HepG2 (cell line): ENCODE results near the gene FGF19. TPM values are rescaled to one million over a fixed set of nuclear protein-coding genes. Genes with fewer than 3 reads are reported as not detected.

ENCODE experiments used
- ARNT2 ChIP-seq: sonication (generic); formaldehyde crosslinking; IDR thresholded peaks from 2 replicates; pipeline ENCODE4 v1.8.0; 2022; ENCODE audit warnings: mild to moderate bottlenecking, low read depth, missing genetic modification reagents, moderate library complexity
- CEBPZ ChIP-seq: IDR thresholded peaks from 2 replicates; pipeline ENCODE4 v1.6.1; 2012; ENCODE audit warnings: low read length, improper control_type of control experiment
- KAT2B ChIP-seq: fragments of 150-350 bp; IDR thresholded peaks from 2 replicates; pipeline ENCODE4 v1.6.1; 2014; ENCODE audit warnings: low read depth, low read length, borderline replicate concordance
- KDM5A ChIP-seq: fragments of 200-600 bp; sonication (generic); IDR thresholded peaks from 2 replicates; pipeline ENCODE4 v1.7.0; 2018; ENCODE audit warnings: antibody characterized with exemption, mild to moderate bottlenecking, low read length, borderline replicate concordance
- MAFF ChIP-seq: IDR thresholded peaks from 2 replicates; pipeline ENCODE4 v1.6.1; 2011; ENCODE audit warnings: low read depth, low read length, improper control_type of control experiment
- MZF1 ChIP-seq: sonication (generic); formaldehyde crosslinking; IDR thresholded peaks from 2 replicates; pipeline ENCODE4 v1.8.1; 2023; ENCODE audit warnings: mild to moderate bottlenecking, missing genetic modification reagents, borderline replicate concordance
- NFIC ChIP-seq: IDR thresholded peaks from 2 replicates; pipeline ENCODE4 v1.6.1; 2012; ENCODE audit warnings: mild to moderate bottlenecking, low read length, inconsistent platforms
- SNAPC2 ChIP-seq: sonication (generic); formaldehyde crosslinking; IDR thresholded peaks from 2 replicates; pipeline ENCODE4 v1.8.1; 2022; ENCODE audit warnings: mild to moderate bottlenecking, missing genetic modification reagents
- YEATS2 ChIP-seq: sonication (generic); formaldehyde crosslinking; IDR thresholded peaks from 2 replicates; pipeline ENCODE4 v1.4.0; 2020; ENCODE audit warnings: missing genetic modification reagents, borderline replicate concordance
- ZFP62 ChIP-seq: sonication (generic); formaldehyde crosslinking; IDR thresholded peaks from 2 replicates; pipeline ENCODE4 v1.4.0; 2020; ENCODE audit warnings: missing genetic modification reagents
- ZNF503 ChIP-seq: sonication (generic); formaldehyde crosslinking; IDR thresholded peaks from 2 replicates; pipeline ENCODE4 v1.4.0; 2020; ENCODE audit warnings: missing genetic modification reagents
- polyA plus RNA-seq, 8 experiments: library from polyadenylated mRNA; depleted of rRNA in 3 of 8; stranded (reverse) in 7 of 8; unstranded in 1 of 8; fragments of >200 nt; fragmentation: Illumina TruSeq in 4 of 8; extraction: Trizol in 4 of 8; gene quantifications; 2 replicates each; pipeline versions ENCODE4 v1.2.1 to v1.2.3, GENCODE V29; 2011 to 2016; ENCODE audit warnings: low read depth in 4 of 8, missing spikeins in 1 of 8, mixed read lengths in 1 of 8; ENCODE audit not compliant: insufficient read depth in 1 of 8
- total RNA-seq, 5 experiments: library from RNA; depleted of rRNA; stranded (reverse); fragments of >200 nt; fragmentation: Illumina TruSeq; extraction: Trizol; gene quantifications; 2 replicates each; pipeline ENCODE4 v1.2.3, GENCODE V29; 2016; ENCODE audit warnings: low read depth in 1 of 5
- TF ChIP-seq, protein P1 (sequence below): sonication (generic); formaldehyde crosslinking; IDR thresholded peaks from 2 replicates; pipeline ENCODE4 v1.4.0; 2020; ENCODE audit warnings: mild to moderate bottlenecking, low read depth, missing genetic modification reagents
- TF ChIP-seq, protein P2 (sequence below): sonication (generic); formaldehyde crosslinking; IDR thresholded peaks from 2 replicates; pipeline ENCODE4 v1.9.0; 2021; ENCODE audit warnings: mild to moderate bottlenecking, missing genetic modification reagents

Gene FGF19
- total and polyA plus RNA-seq, 2 of the 13 experiments (the other 11 are each of a cell fraction or from before 2014, with no cell fraction given) = 0.07 TPM; not detected in 1

DNA sequence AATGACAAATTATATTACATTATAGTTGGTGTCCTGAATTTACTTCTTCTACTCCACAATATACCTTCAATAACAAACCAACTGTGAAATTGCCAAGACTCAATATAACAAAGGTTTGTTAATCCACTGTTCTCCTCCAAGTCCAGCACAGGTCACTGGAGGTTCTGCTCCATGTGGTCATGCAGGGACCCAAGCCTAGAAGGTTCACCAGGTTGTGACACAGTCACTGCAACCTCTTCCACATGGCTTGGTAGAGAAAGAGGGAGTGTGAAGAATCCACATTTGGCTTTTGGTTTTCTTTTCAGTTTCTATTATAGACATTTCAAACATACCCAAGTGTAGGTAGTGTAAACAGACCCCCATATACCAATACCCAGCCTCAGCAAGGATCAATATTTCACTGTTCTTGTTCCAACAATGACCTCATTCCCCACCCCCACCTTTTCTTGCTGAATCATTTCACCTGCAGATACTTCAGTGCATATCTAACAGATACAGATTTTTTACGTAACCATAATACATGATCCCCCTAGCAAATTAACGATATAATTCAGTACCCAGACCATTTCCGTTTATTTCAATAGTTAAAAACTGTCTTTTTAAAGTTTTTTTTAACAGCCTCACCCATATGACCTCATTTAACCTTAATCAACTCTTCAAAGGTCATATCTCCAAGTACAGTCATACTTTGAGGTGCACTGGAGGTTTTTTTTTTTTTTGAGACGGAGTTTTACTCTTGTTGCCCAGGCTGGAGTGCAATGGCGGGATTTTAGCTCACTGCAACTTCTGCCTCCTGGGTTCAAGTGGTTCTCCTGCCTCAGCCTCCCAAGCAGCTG, 14.1 kb downstream of the FGF19 start (continued):
- TF ChIP-seq, protein P1, sequence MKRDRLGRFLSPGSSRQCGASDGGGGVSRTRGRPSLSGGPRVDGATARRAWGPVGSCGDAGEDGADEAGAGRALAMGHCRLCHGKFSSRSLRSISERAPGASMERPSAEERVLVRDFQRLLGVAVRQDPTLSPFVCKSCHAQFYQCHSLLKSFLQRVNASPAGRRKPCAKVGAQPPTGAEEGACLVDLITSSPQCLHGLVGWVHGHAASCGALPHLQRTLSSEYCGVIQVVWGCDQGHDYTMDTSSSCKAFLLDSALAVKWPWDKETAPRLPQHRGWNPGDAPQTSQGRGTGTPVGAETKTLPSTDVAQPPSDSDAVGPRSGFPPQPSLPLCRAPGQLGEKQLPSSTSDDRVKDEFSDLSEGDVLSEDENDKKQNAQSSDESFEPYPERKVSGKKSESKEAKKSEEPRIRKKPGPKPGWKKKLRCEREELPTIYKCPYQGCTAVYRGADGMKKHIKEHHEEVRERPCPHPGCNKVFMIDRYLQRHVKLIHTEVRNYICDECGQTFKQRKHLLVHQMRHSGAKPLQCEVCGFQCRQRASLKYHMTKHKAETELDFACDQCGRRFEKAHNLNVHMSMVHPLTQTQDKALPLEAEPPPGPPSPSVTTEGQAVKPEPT (CRISPR knock-in tag) = no peak
- TF ChIP-seq CEBPZ = no peak
- no peak for TF ChIP-seq MZF1
- peak; percentile 35; the same call in 1 of the 2 replicates for TF ChIP-seq NFIC
- no peak for TF ChIP-seq ARNT2 (CRISPR knock-in tag)
- TF ChIP-seq ZFP62 (CRISPR knock-in tag) = no peak
- no peak for TF ChIP-seq KDM5A
- TF ChIP-seq YEATS2 (CRISPR knock-in tag) = no peak
- no peak for TF ChIP-seq SNAPC2 (CRISPR knock-in tag)
- 0 out of 2 replicates have a peak, but pooled peaks have one; percentile 28 for TF ChIP-seq MAFF
- TF ChIP-seq, protein P2, sequence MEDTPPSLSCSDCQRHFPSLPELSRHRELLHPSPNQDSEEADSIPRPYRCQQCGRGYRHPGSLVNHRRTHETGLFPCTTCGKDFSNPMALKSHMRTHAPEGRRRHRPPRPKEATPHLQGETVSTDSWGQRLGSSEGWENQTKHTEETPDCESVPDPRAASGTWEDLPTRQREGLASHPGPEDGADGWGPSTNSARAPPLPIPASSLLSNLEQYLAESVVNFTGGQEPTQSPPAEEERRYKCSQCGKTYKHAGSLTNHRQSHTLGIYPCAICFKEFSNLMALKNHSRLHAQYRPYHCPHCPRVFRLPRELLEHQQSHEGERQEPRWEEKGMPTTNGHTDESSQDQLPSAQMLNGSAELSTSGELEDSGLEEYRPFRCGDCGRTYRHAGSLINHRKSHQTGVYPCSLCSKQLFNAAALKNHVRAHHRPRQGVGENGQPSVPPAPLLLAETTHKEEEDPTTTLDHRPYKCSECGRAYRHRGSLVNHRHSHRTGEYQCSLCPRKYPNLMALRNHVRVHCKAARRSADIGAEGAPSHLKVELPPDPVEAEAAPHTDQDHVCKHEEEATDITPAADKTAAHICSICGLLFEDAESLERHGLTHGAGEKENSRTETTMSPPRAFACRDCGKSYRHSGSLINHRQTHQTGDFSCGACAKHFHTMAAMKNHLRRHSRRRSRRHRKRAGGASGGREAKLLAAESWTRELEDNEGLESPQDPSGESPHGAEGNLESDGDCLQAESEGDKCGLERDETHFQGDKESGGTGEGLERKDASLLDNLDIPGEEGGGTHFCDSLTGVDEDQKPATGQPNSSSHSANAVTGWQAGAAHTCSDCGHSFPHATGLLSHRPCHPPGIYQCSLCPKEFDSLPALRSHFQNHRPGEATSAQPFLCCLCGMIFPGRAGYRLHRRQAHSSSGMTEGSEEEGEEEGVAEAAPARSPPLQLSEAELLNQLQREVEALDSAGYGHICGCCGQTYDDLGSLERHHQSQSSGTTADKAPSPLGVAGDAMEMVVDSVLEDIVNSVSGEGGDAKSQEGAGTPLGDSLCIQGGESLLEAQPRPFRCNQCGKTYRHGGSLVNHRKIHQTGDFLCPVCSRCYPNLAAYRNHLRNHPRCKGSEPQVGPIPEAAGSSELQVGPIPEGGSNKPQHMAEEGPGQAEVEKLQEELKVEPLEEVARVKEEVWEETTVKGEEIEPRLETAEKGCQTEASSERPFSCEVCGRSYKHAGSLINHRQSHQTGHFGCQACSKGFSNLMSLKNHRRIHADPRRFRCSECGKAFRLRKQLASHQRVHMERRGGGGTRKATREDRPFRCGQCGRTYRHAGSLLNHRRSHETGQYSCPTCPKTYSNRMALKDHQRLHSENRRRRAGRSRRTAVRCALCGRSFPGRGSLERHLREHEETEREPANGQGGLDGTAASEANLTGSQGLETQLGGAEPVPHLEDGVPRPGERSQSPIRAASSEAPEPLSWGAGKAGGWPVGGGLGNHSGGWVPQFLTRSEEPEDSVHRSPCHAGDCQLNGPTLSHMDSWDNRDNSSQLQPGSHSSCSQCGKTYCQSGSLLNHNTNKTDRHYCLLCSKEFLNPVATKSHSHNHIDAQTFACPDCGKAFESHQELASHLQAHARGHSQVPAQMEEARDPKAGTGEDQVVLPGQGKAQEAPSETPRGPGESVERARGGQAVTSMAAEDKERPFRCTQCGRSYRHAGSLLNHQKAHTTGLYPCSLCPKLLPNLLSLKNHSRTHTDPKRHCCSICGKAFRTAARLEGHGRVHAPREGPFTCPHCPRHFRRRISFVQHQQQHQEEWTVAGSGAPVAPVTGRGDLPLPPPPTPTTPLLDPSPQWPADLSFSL (CRISPR knock-in tag) = no peak
- TF ChIP-seq ZNF503 (CRISPR knock-in tag) = no peak
- TF ChIP-seq KAT2B = peak; percentile 19; the same call in 1 of the 2 replicates
